MG63 (cell line): ENCODE results near the gene IDH2. TPM values are rescaled to one million over a fixed set of nuclear protein-coding genes. Genes with fewer than 3 reads are reported as not detected.
A peak's percentile ranks its signal among the peaks of the same experiment; 100 is the strongest.
"Not testable (repeated sequence)": the region's sequence is repeated elsewhere in the genome, so short reads cannot be mapped to it uniquely, and the experiment has no call there.

Experiments used
- DNase-seq: peaks from one replicate; pipeline ENCODE4 v3.0.0-alpha.2; 2020
- H3K27me3 ChIP-seq: fragments of 250-450 bp; sonication (Bioruptor Pico); 2 replicates; pipeline ENCODE4 v1.5.1; 2020; ENCODE audit warnings: mild to moderate bottlenecking, moderate library complexity
- H3K36me3 ChIP-seq: fragments of 250-450 bp; sonication (Bioruptor Pico); 2 replicates; pipeline ENCODE4 v1.5.1; 2020; ENCODE audit warnings: mild to moderate bottlenecking, moderate library complexity
- H3K4me3 ChIP-seq: fragments of 250-450 bp; sonication (Bioruptor Pico); 2 replicates; pipeline ENCODE4 v1.5.1; 2020; ENCODE audit warnings: mild to moderate bottlenecking, moderate library complexity
- H3K9me3 ChIP-seq: fragments of 250-450 bp; sonication (Bioruptor Pico); 2 replicates; pipeline ENCODE4 v1.5.1; 2020; ENCODE audit warnings: mild to moderate bottlenecking, moderate library complexity
- total RNA-seq: library from RNA; depleted of rRNA; stranded (reverse); fragments of >200 nt; shearing (Covaris generic); gene quantifications from 2 replicates; pipeline ENCODE4 v1.2.3, GENCODE V29; 2014; ENCODE audit warnings: low replicate concordance; rRNA removed

The IDH2 gene
- total RNA-seq = 45.7 and 57.2 TPM in 2 replicates

- Histone ChIP-seq H3K4me3 (peak within 1 kb of the TSS; percentile 57), H3K36me3 (0 out of 2 replicates have a peak, but pooled peaks cover 2% of the 10 kb centered on the region)
Measured at GRCh38 chr15:90101969-90102890, at the start of gene IDH2. Gene IDH2 (minus strand): TSS chr15:90102468. CDS start chr15:90102390, 78 bp downstream.

DNA sequence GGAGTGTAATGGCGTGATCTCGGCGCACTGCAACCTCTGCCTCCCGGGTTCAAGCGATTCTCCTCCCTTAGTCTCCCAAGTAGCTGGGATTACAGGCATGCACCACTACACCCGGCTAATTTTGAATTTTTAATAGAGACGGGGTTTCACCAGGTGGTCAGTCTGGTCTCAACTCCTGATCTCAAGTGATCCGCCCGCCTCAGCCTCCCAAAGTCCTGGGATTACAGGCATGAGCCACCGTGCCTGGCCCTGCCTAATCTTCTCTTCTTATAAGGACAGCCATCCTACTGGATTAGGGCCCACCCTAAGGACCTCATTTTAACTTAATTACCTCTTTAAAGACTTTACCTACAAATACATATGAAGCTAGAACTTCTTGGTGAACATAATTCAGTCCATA lies 48.3 kb upstream of the IDH2 start:
- H3K27me3 ChIP-seq, H3K36me3 ChIP-seq, DNase-seq, H3K4me3 ChIP-seq, H3K9me3 ChIP-seq: not testable (repeated sequence)

More at GRCh38 chr15:90101969-90102890, at the start of gene IDH2:
- no peaks in the 10 kb centered on the region for H3K9me3 ChIP-seq
- DNase-seq = peak; percentile 88
- H3K27me3 ChIP-seq = no peaks in the 10 kb centered on the region

DNA sequence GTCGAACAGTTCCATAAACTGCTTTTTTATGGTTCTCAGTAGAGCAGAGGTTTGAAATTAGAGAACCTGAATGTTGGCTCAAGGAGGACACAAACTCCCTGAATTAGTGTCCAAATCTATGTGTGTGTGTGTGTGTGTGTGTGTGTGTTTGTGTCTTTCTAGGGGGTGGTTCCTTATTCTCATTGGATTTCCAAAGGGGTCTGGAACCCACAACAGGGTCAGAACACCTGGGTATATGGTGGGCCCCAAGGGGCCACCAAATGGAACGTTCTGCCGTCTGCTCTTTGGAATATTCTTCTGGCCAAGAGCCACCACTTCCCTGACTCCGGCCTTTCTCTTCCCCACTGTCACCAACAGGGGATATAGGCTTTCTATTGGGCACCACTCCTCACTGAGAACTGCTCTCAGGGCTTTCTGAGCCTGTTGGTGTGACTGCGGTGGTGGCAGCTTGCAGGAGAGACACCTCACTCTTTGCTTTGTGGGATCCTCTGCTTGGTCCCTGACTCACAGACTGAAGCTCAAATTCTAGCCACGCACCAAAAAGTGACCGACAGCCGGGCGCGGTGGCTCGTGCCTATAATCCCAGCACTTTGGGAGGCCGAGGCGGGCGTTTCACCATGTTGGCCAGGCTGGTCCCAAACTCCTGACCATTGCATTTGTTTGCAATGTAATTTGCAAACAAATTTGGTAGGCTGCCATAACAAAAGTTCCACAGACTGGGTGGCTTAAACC lies 47.5 kb upstream of the IDH2 start:
- Histone ChIP-seq H3K9me3 (no peaks in the 10 kb centered on the region), H3K27me3 (no peaks in the 10 kb centered on the region), H3K36me3 (no peaks in the 10 kb centered on the region), H3K4me3 (no peak overlapping the region)
- no peak for DNase-seq

- not testable (repeated sequence) for H3K36me3 ChIP-seq, H3K4me3 ChIP-seq, H3K9me3 ChIP-seq, DNase-seq, H3K27me3 ChIP-seq
Measured at GRCh38 chr15:90146198-90146761, 44.0 kb upstream of the IDH2 start.

DNA sequence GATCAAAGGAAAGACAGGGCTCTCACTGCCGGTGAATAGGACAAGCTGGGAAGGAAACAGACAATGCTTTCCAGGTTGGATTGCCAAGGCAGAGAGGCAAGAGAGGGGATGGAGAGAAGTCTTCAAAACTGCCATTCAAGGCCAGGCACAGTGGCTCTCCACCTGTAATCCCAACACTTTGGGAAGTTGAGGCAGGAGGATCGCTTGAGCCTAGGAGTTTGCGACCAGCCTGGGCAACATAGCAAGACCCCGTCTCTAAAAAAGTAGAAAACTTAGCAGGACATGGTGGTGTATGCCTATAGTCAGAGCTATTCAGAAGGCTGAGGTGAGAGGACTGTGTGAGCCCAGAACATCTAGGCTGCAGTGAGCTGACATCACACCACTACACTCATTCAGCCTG lies 43.5 kb upstream of the IDH2 start:
- no peaks in the 10 kb centered on the region for H3K9me3 ChIP-seq
- no peak overlapping the region for H3K4me3 ChIP-seq
- H3K36me3 ChIP-seq = no peaks in the 10 kb centered on the region
- no peaks in the 10 kb centered on the region for H3K27me3 ChIP-seq
- no peak for DNase-seq

DNA sequence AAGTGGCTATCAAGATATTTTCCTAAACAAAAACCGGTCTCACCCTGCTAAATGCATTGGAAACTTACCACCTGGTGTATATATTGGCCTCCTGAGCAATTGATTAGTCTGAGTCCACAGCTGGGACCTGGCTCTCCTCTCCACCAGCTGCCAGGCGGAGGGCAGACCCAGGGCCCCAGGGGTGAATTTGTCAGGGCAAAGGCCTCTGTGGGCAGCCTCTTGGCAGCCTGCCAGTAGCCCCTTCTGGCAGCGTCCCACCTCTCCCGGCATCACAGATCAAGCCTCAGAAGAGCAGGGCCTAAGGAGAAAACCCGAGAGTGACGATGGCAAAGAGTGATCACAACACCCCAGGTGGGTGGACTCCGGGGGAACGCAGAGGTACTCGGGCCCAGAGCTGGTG lies 43.0 kb upstream of the IDH2 start:
- Histone ChIP-seq H3K4me3 (no peak overlapping the region), H3K27me3 (no peaks in the 10 kb centered on the region), H3K9me3 (no peaks in the 10 kb centered on the region), H3K36me3 (no peaks in the 10 kb centered on the region)
- DNase-seq = no peak

- H3K4me3 ChIP-seq = no peak overlapping the region
- H3K9me3 ChIP-seq = no peaks in the 10 kb centered on the region
- no peaks in the 10 kb centered on the region for H3K36me3 ChIP-seq
- no peaks in the 10 kb centered on the region for H3K27me3 ChIP-seq
- peak; percentile 70 for DNase-seq
Measured at GRCh38 chr15:90143166-90143655, 40.9 kb upstream of the IDH2 start.

GRCh38 chr15:90142216-90143165 lies 40.2 kb upstream of the IDH2 start:
- no peak for DNase-seq
- Histone ChIP-seq H3K9me3 (no peaks in the 10 kb centered on the region), H3K4me3 (no peak overlapping the region), H3K36me3 (no peaks in the 10 kb centered on the region), H3K27me3 (no peaks in the 10 kb centered on the region)

DNA sequence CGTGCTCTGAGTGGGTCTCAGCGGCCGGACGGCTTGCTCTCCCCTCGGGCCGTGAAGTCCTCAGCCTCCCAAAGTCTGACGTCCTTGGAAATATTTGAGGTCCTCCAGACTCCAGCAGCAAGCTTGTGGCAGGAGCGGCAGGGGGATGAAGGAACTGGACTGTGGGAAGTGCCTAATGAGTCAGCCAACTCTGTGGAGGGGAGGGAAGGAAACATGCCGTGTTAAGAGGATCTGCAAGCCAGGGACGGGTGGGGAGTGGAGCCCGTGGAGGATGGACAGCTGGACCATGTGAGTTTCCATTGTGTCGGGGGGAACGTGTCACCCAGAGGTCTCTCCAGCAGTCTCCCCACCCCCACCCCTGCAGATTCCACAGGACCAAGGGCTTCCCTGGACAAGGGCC lies 39.4 kb upstream of the IDH2 start:
- no peaks in the 10 kb centered on the region for H3K9me3 ChIP-seq

DNA sequence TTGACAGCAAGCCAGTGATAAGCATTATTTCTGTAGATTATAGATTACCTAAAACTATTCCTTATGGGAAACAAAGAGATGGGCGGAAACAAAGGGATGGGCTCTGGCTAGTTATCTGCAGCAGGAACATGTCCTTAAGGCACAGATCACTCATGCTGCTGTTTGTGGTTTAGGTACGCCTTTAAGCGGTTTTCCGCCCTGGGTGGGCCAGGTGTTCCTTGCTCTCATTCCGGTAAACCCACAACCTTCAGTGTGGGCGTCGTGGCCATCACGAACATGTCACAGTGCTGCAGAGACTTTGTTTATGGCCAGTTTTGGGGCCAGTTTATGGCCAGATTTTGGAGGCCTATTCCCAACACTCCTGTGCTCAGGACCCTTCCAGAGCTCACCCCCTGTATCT lies 37.3 kb upstream of the IDH2 start:
- H3K4me3 ChIP-seq, H3K9me3 ChIP-seq, H3K36me3 ChIP-seq, H3K27me3 ChIP-seq, DNase-seq: not testable (repeated sequence)

More for the DNA sequence above, 39.4 kb upstream of the IDH2 start:
- H3K27me3 ChIP-seq = no peaks in the 10 kb centered on the region
- H3K36me3 ChIP-seq = no peaks in the 10 kb centered on the region
- no peak for DNase-seq
- no peak overlapping the region for H3K4me3 ChIP-seq

DNA sequence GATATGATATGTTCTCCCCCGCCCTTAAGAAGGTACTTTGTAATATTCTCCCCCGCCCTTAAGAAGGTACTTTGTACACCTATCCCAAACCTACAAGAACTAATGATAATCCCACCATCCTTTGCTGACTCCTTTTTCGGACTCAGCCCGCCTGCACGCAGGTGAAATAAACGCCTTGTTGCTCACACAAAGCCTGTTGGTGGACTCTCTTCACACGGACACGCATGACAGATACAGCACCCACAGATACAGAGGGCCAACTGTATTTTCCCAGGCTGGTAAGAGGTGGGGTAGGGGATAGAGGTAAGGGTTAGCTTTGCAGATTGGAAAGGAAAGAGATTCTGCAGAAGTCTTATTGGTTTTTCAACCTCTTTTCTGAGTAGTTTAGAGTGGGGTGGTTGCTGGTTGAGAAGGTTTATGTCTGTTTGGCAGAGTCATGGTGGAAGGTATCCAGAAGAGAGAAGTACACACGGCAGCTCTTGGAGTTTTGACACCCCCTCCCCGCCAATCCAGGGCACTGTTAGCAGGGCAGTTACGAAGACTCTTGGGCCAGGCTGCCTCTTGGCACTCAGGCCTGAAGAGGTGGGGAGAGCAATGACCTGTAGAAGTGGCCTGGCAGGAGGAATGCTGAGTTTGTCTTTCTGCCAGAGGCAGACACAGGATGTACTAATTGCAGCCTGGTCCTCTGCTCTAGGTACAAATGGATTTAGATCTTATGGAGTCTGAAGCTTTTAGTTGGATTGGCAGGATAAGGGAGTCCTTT lies 36.0 kb upstream of the IDH2 start:
- Histone ChIP-seq H3K9me3 (no peaks in the 10 kb centered on the region), H3K27me3 (no peaks in the 10 kb centered on the region), H3K36me3 (no peaks in the 10 kb centered on the region), H3K4me3 (no peak overlapping the region)
- DNase-seq = no peak

DNA sequence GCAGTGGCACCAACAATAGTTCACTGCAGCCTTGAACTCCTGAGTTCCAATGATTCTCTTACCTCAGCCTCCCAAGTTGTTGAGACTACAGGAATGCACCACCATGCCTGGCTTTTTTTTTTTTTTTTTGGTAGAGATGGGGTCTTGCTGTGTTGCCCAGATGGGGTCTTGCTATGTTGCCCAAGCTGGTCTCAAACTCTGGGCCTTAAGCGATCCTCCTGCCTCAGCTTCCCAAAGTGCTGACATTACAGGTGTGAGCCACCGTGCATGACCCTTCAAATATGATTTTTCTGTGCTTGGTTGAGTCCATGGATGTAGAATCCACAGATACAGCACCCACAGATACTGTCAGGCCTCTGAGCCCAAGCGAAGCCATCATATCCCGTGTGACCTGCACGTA lies 30.2 kb upstream of the IDH2 start:
- no peak overlapping the region for H3K4me3 ChIP-seq
- no peaks in the 10 kb centered on the region for H3K36me3 ChIP-seq
- H3K27me3 ChIP-seq = no peaks in the 10 kb centered on the region
- H3K9me3 ChIP-seq = no peaks in the 10 kb centered on the region
- DNase-seq = no peak

DNA sequence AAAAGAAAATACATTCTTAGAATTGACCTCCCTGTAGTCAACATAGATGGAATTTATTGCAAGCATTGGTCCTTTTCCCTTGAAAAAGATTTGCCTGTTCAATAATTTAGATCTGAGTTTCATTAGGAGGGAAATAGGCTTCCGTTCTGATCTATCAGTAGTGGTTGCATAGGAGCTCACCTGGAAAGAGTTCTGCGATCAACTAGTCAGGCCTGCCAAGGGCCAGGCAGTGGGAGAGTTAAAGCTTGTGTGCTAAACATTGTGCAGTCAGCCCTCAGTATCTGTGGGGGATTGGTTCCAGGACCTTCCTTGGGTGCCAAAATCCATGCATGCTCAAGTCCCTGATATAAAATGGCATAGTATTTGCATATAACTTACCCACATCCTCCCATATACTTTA lies 29.6 kb upstream of the IDH2 start:
- no peak overlapping the region for H3K4me3 ChIP-seq
- no peak for DNase-seq

GRCh38 chr15:90130291-90130690 lies 28.0 kb upstream of the IDH2 start:
- Histone ChIP-seq H3K4me3 (no peak overlapping the region), H3K36me3 (no peaks in the 10 kb centered on the region)

More for the DNA sequence above, 29.6 kb upstream of the IDH2 start:
- Histone ChIP-seq H3K9me3 (no peaks in the 10 kb centered on the region), H3K36me3 (no peaks in the 10 kb centered on the region), H3K27me3 (no peaks in the 10 kb centered on the region)

DNA sequence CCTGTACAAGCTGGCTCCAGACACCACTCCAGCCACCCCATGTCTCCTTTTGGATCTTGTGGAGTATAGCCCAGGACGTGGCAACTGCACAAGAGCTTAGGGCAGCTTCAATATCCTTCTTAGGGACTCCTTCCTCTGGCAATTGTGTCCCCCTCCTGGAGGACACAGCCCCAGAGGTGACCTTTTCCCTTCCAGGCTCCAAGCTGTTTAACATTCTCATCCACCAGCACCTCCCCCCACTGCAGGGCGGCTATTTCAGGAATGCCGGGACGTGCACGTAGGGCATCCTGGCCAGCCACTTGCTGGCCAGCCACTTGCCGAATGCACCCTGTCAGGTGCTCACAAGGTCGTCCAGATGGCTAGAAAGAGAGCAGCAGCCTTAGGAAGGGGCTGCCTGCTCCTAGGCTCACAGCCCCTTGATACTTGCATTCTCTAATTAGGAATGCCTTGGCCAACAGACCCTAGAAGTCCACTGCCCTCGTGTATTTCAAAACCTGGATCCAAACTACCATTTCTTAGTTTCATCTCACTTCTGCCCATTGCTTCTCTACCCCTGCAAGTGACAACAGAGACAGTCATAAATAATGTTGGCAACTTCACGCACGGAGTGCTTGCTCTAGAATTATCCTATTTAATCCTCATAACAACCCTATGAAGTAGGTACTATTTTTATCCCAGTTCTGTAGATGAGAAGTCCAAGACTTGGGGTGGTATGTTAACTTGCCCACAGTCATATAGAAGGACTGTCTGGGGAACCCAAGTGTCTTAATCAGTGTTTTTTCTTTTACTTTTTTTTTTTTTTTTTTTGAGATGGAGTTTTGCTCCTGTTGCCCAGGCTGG lies 24.5 kb upstream of the IDH2 start:
- Histone ChIP-seq H3K9me3 (no peaks in the 10 kb centered on the region), H3K27me3 (no peaks in the 10 kb centered on the region), H3K36me3 (no peaks in the 10 kb centered on the region), H3K4me3 (no peak overlapping the region)
- no peak for DNase-seq

More at GRCh38 chr15:90130291-90130690, 28.0 kb upstream of the IDH2 start:
- H3K27me3 ChIP-seq = no peaks in the 10 kb centered on the region
- DNase-seq = no peak
- no peaks in the 10 kb centered on the region for H3K9me3 ChIP-seq
